HG02840 (cell line): ENCODE measurements around the gene NSD1.

ENCODE experiments used
- ATAC-seq: cut with Tn5 transposase; IDR thresholded peaks from one replicate; pipeline ENCODE4 v1.9.1; 2021; ENCODE audit warnings: mild to moderate bottlenecking, moderate library complexity, moderate number of reproducible peaks; ENCODE audit not compliant: unreplicated experiment, low FRiP score

Gene NSD1

DNA sequence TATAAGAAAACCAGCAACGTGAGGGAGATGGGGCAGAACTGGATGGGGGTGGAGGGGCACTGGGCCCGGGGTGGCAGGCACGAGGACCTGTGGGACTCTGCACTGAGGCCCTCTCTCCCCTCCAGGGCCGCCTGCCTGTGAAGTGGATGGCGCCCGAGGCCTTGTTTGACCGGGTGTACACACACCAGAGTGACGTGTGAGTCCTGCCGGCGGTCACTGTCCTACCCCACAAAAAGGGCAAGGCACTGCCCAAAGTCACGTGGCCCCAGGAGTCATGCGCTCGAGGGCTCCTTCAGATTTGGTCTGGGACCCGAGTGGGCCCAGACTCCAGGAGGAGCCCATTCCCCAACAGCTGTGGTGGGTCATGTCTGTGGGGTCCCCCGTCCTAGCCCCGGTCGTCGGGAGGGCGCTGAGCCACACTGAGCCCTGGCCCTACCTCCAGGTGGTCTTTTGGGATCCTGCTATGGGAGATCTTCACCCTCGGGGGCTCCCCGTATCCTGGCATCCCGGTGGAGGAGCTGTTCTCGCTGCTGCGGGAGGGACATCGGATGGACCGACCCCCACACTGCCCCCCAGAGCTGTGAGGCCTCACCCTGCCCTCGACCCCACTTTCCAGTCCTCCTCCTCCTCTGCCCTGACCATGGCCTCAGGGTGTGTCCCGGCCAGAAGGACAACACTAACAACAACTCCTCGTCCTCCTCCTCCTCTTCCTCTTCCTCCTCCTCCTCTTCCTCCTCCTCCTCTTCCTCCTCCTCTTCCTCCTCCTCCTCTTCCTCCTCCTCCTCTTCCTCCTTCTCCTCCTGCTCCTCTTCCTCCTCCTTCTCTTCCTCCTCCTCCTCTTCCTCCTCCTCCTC is 37.2 kb upstream of the NSD1 start:
- ATAC-seq, result no peak

DNA sequence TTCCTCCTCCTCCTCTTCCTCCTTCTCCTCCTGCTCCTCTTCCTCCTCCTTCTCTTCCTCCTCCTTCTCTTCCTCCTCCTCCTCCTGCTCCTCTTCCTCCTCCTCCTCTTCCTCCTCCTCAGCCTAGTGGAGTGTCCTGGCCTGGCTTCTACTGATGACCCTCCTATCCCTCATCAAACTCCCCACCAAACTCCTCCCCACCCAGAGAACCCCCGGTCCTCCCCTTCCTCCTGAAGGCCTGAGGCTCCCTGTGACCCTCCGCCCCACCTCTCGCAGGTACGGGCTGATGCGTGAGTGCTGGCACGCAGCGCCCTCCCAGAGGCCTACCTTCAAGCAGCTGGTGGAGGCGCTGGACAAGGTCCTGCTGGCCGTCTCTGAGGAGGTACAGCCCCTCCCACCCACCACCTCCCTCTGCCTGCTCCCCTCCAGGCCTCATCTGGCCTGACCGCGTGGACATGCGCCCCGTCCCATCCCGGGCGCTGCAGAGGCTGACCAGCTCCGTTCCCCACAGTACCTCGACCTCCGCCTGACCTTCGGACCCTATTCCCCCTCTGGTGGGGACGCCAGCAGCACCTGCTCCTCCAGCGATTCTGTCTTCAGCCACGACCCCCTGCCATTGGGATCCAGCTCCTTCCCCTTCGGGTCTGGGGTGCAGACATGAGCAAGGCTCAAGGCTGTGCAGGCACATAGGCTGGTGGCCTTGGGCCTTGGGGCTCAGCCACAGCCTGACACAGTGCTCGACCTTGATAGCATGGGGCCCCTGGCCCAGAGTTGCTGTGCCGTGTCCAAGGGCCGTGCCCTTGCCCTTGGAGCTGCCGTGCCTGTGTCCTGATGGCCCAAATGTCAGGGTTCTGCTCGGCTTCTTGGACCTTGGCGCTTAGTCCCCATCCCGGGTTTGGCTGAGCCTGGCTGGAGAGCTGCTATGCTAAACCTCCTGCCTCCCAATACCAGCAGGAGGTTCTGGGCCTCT is 36.3 kb upstream of the NSD1 start:
- ATAC-seq, result no peak

DNA sequence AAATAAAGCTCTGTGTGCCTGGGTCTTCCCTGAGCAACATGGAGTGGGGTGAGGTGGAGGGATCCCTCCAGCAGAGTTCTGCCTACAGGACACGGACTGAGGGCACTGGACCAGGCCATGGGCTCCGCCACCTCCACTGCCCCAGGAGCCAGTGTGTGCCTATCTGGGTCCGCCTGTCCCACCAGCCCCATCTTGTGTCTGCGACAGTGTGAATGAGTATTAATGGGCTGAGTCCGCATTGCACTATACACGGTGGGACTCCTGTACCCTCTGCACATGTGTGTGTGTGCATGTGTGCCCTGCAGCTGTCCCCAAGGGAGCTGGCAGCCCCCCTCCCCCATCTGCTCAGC is 35.5 kb upstream of the NSD1 start:
- no peak for ATAC-seq

DNA sequence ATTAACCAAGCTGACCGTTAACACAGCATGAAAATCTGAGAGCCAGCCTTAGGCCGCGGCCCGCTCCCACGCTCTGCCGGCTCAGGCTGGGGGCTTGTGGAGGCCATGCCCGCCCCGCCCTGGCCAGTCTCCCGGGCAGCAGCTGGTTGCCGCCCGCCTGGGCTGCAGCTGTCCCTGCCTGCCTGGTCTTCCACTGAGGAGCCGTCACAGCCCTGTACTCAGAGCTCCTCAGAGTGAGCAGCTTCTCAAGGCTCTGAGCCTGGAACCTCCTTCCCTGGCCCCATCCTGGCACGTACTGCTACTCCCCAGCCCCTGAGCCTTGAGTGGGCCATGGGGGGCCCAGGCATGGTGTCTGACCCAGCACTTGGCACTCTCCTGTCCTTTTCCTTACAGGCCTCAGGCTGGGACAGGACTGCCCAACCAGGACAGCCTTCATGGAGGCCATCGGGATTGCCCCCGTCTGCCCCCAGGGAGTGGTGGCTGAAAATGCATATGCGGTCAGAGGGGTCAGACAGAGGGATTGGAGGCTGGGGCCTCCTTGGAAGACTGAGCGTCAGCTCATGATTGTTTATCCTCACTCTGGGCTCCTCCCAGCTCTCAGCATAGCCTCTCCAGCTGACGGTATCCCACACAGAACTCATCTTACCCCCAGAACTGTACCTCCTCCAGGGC is 35.0 kb upstream of the NSD1 start:
- ATAC-seq, result no peak

DNA sequence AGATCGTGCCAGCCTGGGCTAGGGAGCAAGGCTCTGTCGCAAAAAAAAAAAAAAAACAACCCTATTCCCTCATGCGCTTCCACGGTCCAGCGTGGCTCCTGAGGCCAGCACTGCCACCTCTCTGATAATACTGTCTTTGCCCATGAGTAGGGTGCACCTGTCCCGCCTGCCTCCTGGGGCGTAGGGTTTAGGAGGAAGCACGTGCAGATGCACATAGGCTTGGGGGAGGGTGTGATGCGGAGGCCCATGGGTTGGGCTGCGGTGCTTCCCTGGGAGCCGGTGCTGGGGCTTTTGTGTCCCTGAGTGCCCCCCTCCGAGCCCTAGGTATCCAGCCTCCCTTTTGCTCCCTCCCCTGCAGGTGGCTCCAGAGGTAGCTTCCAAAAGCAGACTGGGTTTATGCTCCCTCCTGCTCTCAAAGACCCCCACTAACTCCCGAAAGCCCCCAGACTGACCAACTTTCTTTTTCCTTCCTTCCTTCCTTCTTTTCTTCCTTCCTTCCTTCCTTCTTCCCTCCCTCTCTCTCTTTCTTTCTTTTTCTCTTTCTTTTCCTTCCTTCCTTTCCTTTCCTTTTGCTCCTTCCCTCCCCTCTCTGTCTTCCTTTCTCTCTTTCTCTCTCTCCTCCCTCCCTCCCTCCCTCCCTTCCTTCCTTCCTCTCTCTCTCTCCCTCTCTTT is 34.0 kb upstream of the NSD1 start:
- no peak for ATAC-seq

DNA sequence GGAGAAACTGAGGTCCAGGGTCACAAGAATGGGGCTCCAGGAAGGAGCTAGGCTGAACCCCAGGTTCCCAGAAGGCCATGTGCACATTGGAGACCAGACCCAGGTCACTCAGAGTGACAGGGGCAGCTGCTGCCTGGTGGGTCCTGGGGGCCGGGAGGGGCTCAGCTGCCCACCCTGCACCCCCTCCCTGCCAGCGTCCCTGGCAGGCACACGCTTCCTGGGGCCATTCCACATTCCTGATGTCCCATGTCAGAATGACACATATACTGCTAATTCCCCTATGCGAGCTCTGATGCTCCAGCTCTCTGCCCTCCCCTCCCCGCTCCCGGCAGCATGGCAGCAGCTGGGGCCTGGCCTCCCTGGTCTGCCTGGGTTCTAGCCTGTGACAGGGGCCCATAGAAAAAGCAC is 32.9 kb upstream of the NSD1 start:
- ATAC-seq, result no peak

DNA sequence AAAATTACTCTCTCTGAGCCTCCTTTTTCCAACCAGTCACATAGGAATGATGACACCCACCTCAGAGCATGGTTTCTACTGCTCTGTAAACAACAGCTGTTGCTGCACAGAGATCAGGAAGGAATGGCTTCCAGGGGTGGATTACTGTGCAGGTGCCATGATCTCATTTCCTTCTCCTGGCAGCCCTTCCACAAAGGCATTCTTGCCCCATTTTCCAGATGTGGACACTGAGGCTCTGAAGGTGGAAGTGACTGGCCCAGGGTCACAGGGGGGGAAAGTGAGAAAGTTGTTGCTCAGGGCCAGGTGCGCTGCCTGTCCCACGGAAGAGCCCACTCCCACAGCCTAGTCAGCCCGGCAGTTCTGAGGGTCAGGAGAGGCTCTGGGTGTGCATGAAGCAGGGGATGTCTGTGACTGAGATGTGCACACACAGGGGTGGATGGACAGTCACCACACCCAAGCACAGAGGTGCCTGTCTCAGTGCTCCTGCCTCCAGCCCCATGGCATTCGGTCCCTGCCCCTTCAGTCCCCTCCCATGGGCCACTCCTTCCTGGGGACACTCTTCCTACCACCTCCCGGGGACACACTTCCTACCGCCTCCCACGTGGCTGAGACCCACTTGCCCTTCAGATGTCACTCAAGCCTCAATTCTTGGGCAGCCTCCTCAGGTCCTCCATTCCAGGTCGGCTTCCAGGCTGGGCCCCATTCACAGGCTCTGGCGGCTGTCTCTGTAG is 29.9 kb upstream of the NSD1 start:
- ATAC-seq, result no peak

DNA sequence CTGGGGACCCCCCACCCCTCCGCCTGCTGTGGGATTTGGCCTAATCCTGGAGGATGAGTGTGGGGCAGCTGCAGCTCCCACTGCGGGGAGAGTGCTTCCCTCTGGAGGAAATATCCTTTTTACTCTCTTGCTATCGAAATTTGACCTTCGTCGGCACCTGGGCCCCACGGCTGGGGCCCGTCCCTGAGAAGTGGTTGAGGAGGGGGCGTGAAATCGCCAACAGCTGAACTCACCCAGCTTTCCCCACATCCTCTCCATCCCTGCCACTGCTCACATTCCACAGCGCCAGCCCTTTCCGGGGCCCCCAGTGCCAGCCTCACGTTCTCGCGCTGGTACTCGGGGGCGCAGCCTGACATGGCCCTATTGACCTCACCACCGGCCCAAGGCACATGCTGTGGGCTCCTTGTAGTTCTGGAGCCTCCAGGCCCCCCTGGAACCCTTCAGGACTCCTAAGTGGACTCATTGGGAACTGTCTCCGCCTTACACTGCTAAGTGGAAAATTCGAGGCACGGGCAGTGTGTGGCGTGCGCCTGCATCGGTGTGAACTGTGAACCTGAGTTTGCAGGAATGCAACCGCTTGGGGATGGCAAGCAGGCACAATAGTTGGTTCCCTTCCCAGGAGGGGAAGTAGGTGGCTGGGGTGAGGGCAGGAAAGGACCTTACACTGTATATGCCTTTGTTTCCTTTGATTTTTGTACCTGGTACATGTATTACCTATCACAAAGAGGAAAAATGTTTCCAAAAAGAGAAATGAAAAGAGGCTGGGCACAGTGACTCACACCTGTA is 27.7 kb upstream of the NSD1 start:
- no peak for ATAC-seq

DNA sequence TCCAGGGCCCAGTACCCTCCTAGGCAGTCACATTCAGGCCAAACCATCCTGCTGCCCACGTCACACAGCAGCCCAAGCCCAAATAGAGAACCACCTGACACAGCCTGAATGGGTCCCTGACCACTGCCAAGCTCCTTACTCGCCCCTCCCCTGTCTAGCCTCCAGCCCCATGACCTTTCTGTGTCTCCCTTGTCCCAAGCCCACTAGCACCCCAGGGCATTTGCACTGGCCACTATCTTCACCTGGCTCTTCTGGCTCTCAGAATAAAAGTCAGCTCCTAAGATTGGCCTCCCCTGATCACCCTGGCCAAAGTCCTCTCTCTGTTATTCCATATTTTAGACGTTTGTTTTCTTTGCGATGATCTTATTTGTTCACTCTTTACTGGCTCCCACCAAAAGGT is 26.4 kb upstream of the NSD1 start:
- no peak for ATAC-seq

DNA sequence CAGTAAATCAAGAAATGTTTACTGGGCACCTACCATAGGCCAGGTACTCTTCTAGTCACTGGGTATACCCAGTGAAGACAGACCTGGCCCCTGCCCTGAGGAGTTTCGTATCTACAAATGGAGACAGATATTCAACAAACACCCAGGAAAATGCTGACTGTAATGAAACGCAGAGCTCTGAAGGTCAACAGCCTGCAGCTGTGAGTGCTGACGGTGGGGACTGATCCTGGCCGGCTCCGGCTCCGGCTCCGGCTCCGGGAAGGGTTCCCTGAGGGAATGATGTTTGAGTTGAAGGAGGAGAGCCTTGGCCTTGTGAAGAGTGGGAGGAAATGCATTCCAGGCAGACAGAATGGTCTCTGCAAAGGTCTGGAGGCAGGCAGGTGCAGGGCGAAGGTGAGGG is 23.8 kb upstream of the NSD1 start:
- ATAC-seq, result no peak

DNA sequence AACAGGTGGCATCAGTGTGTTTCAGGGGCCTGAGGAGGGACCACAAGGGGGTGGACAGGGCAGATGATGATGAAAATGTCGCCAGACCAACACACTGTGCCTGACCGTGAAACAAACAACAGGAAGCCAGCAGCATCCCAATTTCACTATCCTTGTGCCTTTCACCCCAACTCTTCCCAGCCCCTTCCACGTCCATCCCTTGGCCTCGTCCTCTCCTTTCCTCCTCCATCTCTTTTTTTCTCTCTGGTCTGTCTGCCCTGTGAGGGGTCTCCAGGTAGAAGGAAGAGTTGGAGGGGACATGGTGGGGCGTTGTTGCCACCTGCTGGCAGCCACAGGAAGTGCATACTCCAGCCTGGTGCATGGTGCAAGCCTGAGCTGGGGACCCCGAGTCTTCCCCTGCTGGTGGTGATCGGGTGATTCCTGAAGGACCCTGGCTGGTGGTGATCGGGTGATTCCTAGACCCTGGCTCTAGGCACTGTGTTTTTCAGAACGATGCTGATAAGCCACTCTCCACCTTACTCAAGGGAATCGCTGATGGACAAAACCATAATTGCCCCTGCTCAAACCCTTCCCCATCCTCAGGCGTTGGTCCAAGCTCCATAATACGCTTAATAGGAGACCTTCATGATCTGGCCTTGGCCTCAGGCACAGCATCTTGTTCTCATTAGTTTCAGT is 21.7 kb upstream of the NSD1 start:
- ATAC-seq, result no peak

DNA sequence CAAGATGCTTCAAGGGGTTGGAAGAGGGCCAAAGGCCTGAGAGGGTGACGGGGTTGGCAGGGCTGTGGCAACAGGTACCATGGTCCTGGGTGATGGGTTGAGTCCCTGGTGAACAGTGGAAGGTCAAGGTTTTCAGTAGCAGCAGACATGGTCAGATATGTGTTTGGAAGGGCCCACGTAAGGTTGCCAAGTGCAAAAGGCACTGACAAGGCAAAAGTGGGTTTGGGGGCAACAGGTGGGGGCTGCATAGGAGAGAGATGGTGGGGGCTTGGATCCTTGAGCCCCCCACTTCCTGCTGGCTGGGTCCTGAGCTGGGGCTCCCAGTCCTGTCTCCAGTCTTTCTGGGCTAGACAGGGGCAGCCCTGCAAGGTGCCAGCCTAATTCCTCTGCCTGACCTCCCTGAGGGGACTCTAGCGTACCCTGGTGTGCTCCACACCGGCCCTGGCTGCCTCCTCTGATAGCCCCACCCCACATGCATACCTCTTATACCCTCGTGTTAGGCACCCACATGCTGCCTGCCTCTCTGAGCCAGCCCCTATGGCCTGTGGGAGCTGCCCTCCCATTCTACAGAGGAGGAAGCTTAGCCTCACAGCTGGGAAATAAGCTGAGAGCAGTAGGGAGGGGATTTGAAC is 20.9 kb upstream of the NSD1 start:
- no peak for ATAC-seq

DNA sequence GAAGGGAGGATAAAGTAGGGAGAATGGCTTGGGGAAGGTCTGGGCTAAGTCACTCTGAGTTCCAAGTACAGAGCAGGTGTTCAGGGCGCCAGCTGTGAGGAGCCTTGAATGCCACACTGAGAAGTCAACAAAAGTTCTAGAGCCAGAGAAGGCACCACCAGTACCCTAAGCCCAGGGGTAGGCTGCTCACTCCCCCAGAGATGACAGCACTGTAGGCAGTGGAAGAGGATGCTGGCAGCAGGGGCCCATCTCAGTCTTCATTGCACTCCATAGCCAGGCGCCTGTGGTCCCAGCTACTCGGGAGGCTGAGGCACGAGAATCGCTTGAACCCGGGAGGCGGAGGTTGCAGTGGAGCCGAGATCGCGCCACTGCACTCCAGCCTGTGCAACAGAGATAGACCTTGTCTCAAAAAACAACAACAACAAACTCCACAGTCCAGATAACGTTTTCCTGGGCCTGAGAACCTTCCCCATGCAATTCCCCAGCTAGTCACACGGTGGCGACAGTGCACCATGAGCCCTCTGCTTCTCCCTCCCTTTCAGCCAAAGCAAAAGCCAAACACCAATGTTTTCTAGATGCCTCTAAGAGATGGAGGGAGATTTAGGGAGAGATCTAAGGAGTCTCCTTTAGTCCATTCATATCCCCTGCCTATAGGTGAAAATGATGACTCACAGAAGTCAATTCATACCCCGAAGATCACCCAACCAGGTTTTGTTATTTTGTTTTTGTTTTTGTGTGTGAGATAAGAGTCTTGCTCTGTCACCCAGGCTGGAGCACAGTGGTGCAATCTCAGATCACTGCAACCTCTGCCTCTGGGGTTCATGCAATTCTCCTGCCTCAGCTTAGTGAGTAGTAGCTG is 19.8 kb upstream of the NSD1 start:
- ATAC-seq, result no peak

DNA sequence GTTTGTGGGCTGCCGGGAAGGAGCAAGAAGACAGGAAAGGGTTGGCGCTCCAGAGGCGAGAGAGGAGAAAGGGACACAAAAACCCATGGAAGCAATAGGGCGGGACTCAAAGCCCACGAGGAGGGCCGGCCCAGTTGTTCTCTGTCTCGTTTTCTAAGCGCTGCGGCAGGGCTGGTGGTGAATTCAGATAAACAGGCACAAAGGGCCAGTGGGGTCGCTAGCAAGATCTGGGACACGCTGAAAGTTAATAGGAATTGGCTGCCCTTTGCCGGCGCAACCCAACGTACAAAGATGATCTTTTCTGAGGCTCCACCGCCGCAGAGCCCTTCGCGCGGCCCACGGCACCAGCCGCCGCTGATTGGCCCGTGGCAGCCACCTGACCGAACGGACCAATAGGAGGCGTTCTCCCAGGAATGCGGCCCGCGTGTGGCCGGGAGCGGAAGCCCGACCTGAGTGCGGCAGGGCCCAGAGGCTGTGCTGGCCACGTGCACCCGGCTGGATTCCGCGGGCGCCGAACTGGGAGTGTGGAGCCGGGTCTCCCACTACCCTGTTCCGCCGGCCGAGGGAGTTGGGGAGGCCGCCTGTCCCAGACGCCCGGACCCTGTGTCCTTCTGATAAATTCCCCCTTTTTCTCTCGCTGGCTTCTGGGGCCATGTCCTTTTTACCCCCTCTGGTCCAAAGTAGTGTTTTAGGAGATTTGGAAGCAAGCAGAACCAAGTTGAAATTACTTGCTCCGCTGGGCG is 16.8 kb upstream of the NSD1 start:
- ATAC-seq, result no peak

DNA sequence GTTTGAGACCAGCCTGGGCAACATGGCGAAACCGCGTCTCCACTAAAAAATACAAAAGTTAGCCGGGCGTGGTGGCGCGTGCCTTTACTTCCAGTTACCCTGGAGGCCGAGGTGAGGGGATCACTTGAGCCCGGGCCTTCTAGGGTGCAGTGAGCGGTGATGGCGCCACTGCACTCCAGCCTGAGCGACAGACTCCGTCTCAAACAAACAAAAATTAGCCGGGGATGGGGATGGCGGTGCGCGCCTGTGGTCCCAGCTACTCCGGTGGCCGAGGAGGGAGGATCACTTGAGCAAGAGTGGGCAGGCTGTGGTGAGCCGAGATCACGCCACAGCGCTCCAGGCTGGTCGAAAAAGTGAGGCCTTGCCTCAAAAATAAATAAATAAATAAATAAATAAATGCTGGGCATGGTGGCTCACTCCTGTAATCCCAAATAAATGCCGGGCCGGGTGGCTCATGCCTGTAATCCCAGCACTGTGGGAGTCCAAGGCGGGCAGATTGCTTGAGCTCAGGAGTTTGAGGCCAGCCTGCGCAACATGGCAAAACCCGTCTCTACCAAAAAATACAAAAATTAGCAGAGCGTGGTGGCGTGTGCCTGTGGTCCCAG is 16.0 kb upstream of the NSD1 start:
- ATAC-seq, result no peak

DNA sequence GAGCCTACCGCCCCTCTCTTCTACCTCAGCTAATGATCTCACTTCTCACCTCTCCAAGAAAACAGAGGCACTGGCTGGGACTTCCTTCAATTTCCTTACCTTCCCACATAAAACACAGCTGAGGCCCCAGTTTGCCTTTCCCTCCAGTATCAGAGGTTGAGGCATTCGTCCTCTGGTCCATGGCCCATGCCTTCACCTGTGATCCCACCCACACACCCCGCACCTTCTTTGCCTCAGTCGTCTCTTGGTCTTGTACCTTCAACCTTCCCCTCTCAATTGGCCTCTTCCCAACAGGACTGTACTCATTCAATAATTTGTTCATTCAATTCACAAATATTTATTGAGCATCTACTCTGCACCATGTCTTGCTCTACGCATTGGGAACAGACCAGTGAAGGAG is 11.0 kb upstream of the NSD1 start:
- no peak for ATAC-seq
